Neural crest cell (in vitro differentiated cells): ENCODE measurements around the gene ZIC1. TPM values are rescaled to one million over a fixed set of nuclear protein-coding genes. Genes with fewer than 3 reads are reported as not detected.

ENCODE experiments used
- DNase-seq: peaks from one replicate; pipeline ENCODE4 v3.0.0; 2021; ENCODE audit warnings: low read depth, mixed read lengths, low spot score
- H3K27ac Mint-ChIP-seq: one replicate; pipeline ENCODE4 v1.8.0; 2021; ENCODE audit warnings: mild to moderate bottlenecking, mixed read lengths; ENCODE audit not compliant: unreplicated experiment
- H3K27me3 Mint-ChIP-seq: 2 replicates; pipeline ENCODE4 v1.8.0; 2021; ENCODE audit warnings: low read depth, mild to moderate bottlenecking, mixed read lengths
- H3K36me3 Mint-ChIP-seq: 2 replicates; pipeline ENCODE4 v1.8.0; 2021; ENCODE audit warnings: low read depth, mild to moderate bottlenecking, mixed read lengths
- H3K4me1 Mint-ChIP-seq: 2 replicates; pipeline ENCODE4 v1.8.0; 2021; ENCODE audit warnings: mixed read lengths
- H3K4me3 Mint-ChIP-seq: one replicate; pipeline ENCODE4 v1.8.0; 2021; ENCODE audit warnings: mild to moderate bottlenecking, mixed read lengths
- H3K9me3 Mint-ChIP-seq: 2 replicates; pipeline ENCODE4 v1.8.0; 2021; ENCODE audit warnings: mixed read lengths
- CTCF ChIP-seq: fragments of 200-600 bp; sonication (generic); conservative IDR thresholded peaks from 2 replicates; pipeline ENCODE4 v1.5.0; 2021; ENCODE audit warnings: antibody characterized with exemption, mild to moderate bottlenecking
- total RNA-seq: library from RNA; stranded (reverse); gene quantifications from 2 replicates; pipeline ENCODE4 v1.2.1, GENCODE V29; 2021

ZIC1 gene
- total RNA-seq, 1 donor from 2014 or later: 54.3 TPM

GRCh38 chr3:147390589-147391569 is 18.3 kb upstream of the ZIC1 start:
- H3K27ac Mint-ChIP-seq: no peak overlapping the region
- no peak for DNase-seq
- H3K36me3 Mint-ChIP-seq: peaks cover 4% of the 10 kb centered on the region
- no peak for TF ChIP-seq CTCF
- peaks cover 86% of the 10 kb centered on the region for H3K4me1 Mint-ChIP-seq
- H3K27me3 Mint-ChIP-seq: peaks cover 100% of the 10 kb centered on the region
- peak overlapping the region; percentile 72 for H3K4me3 Mint-ChIP-seq
- H3K9me3 Mint-ChIP-seq: no peaks in the 10 kb centered on the region

- Mint-ChIP-seq H3K9me3 (no peaks in the 10 kb centered on the region), H3K27ac (peak overlapping the region; percentile 70), H3K4me3 (peak overlapping the region; percentile 92), H3K36me3 (peaks cover 5% of the 10 kb centered on the region), H3K27me3 (peaks cover 100% of the 10 kb centered on the region), H3K4me1 (peaks cover 80% of the 10 kb centered on the region)
- TF ChIP-seq CTCF: peak; percentile 31
- DNase-seq: peak; percentile 52
Observed at GRCh38 chr3:147391781-147392624, 17.2 kb upstream of the ZIC1 start.

- peak overlapping the region; percentile 70 for H3K27ac Mint-ChIP-seq
- peaks cover 80% of the 10 kb centered on the region for H3K4me1 Mint-ChIP-seq
- DNase-seq: no peak
- H3K27me3 Mint-ChIP-seq: peaks cover 100% of the 10 kb centered on the region
- TF ChIP-seq CTCF: no peak
- peaks cover 7% of the 10 kb centered on the region for H3K36me3 Mint-ChIP-seq
- no peaks in the 10 kb centered on the region for H3K9me3 Mint-ChIP-seq
- H3K4me3 Mint-ChIP-seq: peak overlapping the region; percentile 92
Observed at GRCh38 chr3:147392625-147392946, 16.6 kb upstream of the ZIC1 start.

GRCh38 chr3:147393261-147393942 is 15.8 kb upstream of the ZIC1 start:
- peak; percentile 30 for DNase-seq
- H3K27me3 Mint-ChIP-seq: peaks cover 100% of the 10 kb centered on the region
- peaks cover 81% of the 10 kb centered on the region for H3K4me1 Mint-ChIP-seq

More at GRCh38 chr3:147393261-147393942, 15.8 kb upstream of the ZIC1 start:
- peaks cover 7% of the 10 kb centered on the region for H3K36me3 Mint-ChIP-seq
- TF ChIP-seq CTCF: no peak
- peak overlapping the region; percentile 92 for H3K4me3 Mint-ChIP-seq
- no peaks in the 10 kb centered on the region for H3K9me3 Mint-ChIP-seq
- peak overlapping the region; percentile 78 for H3K27ac Mint-ChIP-seq
